ENCODE results near the gene AKR1C8.
"Not testable (repeated sequence)": the region's sequence is repeated elsewhere in the genome, so short reads cannot be mapped to it uniquely, and the experiment has no call there.

AKR1C8 gene

GRCh38 chr10:5195727-5196374, 10.9 kb upstream of the AKR1C8 start:
- no peak for DNase-seq (ENCODE audit: low read depth, low spot score)
- no peak overlapping the region for H3K4me3 ChIP-seq (ENCODE audit: low read depth, low read length)
- no peak for TF ChIP-seq CTCF (IDR thresholded peaks at IDR 0.05; ENCODE audit: low read depth, low read length)
- in situ Hi-C loops (cut with HindIII; ENCODE audit: low sequenced_read_pairs) = no loop called here

GRCh38 chr10:5194431-5194830, 9.5 kb upstream of the AKR1C8 start:
- in situ Hi-C loops (cut with HindIII; ENCODE audit: low sequenced_read_pairs) = no loop called here
- no peak for TF ChIP-seq CTCF (IDR thresholded peaks at IDR 0.05; ENCODE audit: low read depth, low read length)
- no peak overlapping the region for H3K4me3 ChIP-seq (ENCODE audit: low read depth, low read length)
- no peak for DNase-seq (ENCODE audit: low read depth, low spot score)

GRCh38 chr10:5188358-5188757, 3.4 kb upstream of the AKR1C8 start:
- TF ChIP-seq CTCF (IDR thresholded peaks at IDR 0.05; ENCODE audit: low read depth, low read length) = no peak
- H3K4me3 ChIP-seq (ENCODE audit: low read depth, low read length) = no peak overlapping the region
- DNase-seq (ENCODE audit: low read depth, low spot score) = no peak
- in situ Hi-C loops (cut with HindIII; ENCODE audit: low sequenced_read_pairs) = no loop called here

GRCh38 chr10:5187867-5188266, 2.9 kb upstream of the AKR1C8 start:
- in situ Hi-C loops (cut with HindIII; ENCODE audit: low sequenced_read_pairs) = no loop called here
- no peak overlapping the region for H3K4me3 ChIP-seq (ENCODE audit: low read depth, low read length)
- DNase-seq (ENCODE audit: low read depth, low spot score) = no peak
- TF ChIP-seq CTCF (IDR thresholded peaks at IDR 0.05; ENCODE audit: low read depth, low read length) = no peak

GRCh38 chr10:5183923-5184322, 1.0 kb downstream of the AKR1C8 start:
- DNase-seq (ENCODE audit: low read depth, low spot score) = no peak
- no peak overlapping the region for H3K4me3 ChIP-seq (ENCODE audit: low read depth, low read length)
- no peak for TF ChIP-seq CTCF (IDR thresholded peaks at IDR 0.05; ENCODE audit: low read depth, low read length)
- in situ Hi-C loops (cut with HindIII; ENCODE audit: low sequenced_read_pairs) = no loop called here

- DNase-seq (ENCODE audit: low read depth, low spot score); in situ Hi-C loops (cut with HindIII; ENCODE audit: low sequenced_read_pairs): not testable (repeated sequence)
Observed at GRCh38 chr10:5180503-5180902, 4.4 kb downstream of the AKR1C8 start.

GRCh38 chr10:5175581-5175980, 9.4 kb downstream of the AKR1C8 start:
- DNase-seq (ENCODE audit: low read depth, low spot score); H3K4me3 ChIP-seq (ENCODE audit: low read depth, low read length); in situ Hi-C loops (cut with HindIII; ENCODE audit: low sequenced_read_pairs): not testable (repeated sequence)

More at GRCh38 chr10:5180503-5180902, 4.4 kb downstream of the AKR1C8 start:
- H3K4me3 ChIP-seq (ENCODE audit: low read depth, low read length) = not testable (repeated sequence)
